ENCODE results near the gene ISM2. TPM values are rescaled to one million over a fixed set of nuclear protein-coding genes. Genes with fewer than 3 reads are reported as not detected.

ISM2 gene
- polyA plus RNA-seq, 1 of the 3 experiments (the other 2 are of a cell fraction): 0.20 TPM

GRCh38 chr14:77457522-77458248 lies 40.9 kb downstream of the ISM2 start, which contains the start of the genes AHSA1 and VIPAS39 (continued):
- no peak for TF ChIP-seq EZH2phosphoT487 (IDR thresholded peaks at IDR 0.05; ENCODE audit: borderline replicate concordance, low read depth)
- no peak for TF ChIP-seq MEF2A (IDR thresholded peaks at IDR 0.05; ENCODE audit: borderline replicate concordance, low read depth)
- TF ChIP-seq TEAD4 (IDR thresholded peaks at IDR 0.05; ENCODE audit: borderline replicate concordance, insufficient read depth): no peak
- TF ChIP-seq MXI1 (IDR thresholded peaks at IDR 0.05; ENCODE audit: low read depth, low read length): peak; percentile 28; the same call in 1 of the 2 replicates
- TF ChIP-seq RCOR1 (IDR thresholded peaks at IDR 0.05; ENCODE audit: low read length): no peak
- TF ChIP-seq GABPA (IDR thresholded peaks at IDR 0.05; ENCODE audit: low read depth): peak; percentile 94
- TF ChIP-seq USF2 (IDR thresholded peaks at IDR 0.05; ENCODE audit: borderline replicate concordance, low read depth, low read length): no peak
- no peak for TF ChIP-seq FOSL2 (IDR thresholded peaks at IDR 0.05; ENCODE audit: borderline replicate concordance, low read depth)
- TF ChIP-seq NFIC (IDR thresholded peaks at IDR 0.05; ENCODE audit: borderline replicate concordance): no peak
- TF ChIP-seq YY1 (IDR thresholded peaks at IDR 0.05; ENCODE audit: low read depth): peak; percentile 51; the same call in 1 of the 2 replicates
- TF ChIP-seq SIN3A (IDR thresholded peaks at IDR 0.05; ENCODE audit: borderline replicate concordance, low read depth, low read length): peak; percentile 73

DNA sequence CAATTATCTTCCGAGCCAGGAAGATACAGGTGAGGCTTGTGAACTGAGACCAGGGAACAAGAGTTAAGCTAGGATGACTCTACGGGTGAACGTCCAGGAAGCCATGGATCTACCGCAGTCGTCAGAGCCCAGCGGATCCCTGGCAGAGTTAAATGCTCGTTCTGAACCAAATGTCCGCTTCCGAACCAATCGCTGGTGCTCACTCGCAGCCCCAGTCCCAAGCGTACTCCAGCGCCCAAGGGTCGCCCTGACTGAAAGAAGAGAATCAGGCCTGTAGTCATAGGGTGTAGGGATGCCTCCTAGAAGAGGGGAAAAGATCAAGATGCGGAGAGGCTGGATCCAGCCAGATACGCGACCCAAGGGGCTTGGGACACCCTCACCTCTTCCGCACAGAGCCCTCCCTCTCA lies 41.5 kb downstream of the ISM2 start:
- H3K79me2 ChIP-seq (ENCODE audit: insufficient read depth): peaks cover 75% of the 10 kb centered on the region
- H4K20me1 ChIP-seq (ENCODE audit: insufficient read depth): peaks cover 13% of the 10 kb centered on the region
- H3K4me1 ChIP-seq (ENCODE audit: control insufficient read depth in 1 of 2, insufficient read depth in 2 of 2, low read depth in 1 of 2, low read length in 1 of 2): peaks cover 12% of the 10 kb centered on the region in 2 experiments; a peak in 3 of 4 replicates
- H3K9me2 ChIP-seq: no peaks in the 10 kb centered on the region
- H3K27ac ChIP-seq (ENCODE audit: low read depth in 2 of 2, low read length in 1 of 2): peak overlapping the region; percentile 92 to 93
- H3F3A ChIP-seq (replicated peaks; ENCODE audit: insufficient read depth): peaks cover 4% of the 10 kb centered on the region
- H3K9me3 ChIP-seq: no peaks in the 10 kb centered on the region
- H3K27me3 ChIP-seq (ENCODE audit: insufficient read depth): no peaks in the 10 kb centered on the region
- peaks cover 28 to 36% of the 10 kb centered on the region in 2 experiments for H3K36me3 ChIP-seq (replicated peaks in 1 of 2; ENCODE audit: control insufficient read depth in 1 of 2, insufficient read depth in 2 of 2, low read length in 1 of 2)
- H2AFZ ChIP-seq (ENCODE audit: low read depth): peak overlapping the region; percentile 62
- H3K9ac ChIP-seq: peak overlapping the region; percentile 88
- POLR2A ChIA-PET: interaction anchor here (0.8 to 1.0 kb wide), 3 partner anchors 67 to 136 kb away, joined by 4 to 7 read pairs (median 6); partner anchors contain the start of genes GSTZ1, POMT2, SAMD15 and TMED8
- H3K4me3 ChIP-seq (ENCODE audit: low read depth in 2 of 2, low read length in 1 of 2): peak overlapping the region; percentile 96 to 99
- WGBS (ENCODE audit: low lambda C conversion rate): under 1% methylated on average over 17 of the region's 18 CpGs
- peak overlapping the region; percentile 81 for H3K4me2 ChIP-seq
- peak; percentile 46 for DNase-seq
- CTCF ChIA-PET: interaction anchor here (1.0 kb wide), 1 partner anchor 31 kb away, joined by 3 read pairs; no protein-coding TSS in a partner anchor
- TF ChIP-seq CTCF (IDR thresholded peaks at IDR 0.05): peak; percentile 12; the same call in 1 of the 2 replicates
- no peak for TF ChIP-seq MAX (IDR thresholded peaks at IDR 0.05; ENCODE audit: low read depth)
- TF ChIP-seq RCOR1 (IDR thresholded peaks at IDR 0.05; ENCODE audit: low read length): no peak; the same call in 1 of the 2 replicates
